ENCODE results near the gene COG5.

DNA sequence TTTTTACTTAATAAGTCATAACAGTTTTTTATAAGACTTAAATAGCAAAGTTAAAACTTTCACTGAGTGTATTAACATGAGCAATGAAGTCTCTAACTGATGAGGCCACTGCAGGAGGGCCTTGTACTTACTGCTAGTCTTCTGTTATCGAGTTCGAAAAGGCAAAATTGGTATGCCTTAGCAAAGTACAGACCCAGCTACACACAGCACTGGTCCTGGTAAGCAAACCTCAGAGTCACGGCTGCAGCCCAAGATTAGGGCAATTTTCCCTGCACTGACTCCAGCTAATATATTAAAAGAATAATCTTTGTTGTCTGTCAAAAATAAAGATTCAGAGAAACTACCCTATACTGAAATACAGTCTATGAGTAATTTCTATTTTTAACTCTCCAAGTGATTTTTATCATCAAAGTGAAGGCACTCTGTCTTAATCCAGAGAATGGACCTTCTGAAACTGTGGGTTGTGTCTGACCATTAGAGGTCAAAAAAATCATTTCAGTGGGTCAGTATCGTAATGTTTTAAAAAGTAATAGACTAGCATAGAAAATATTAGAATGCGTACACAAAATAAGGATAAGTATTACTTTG lies 309.2 kb downstream of the COG5 start:
- TF ChIP-seq, protein P1, sequence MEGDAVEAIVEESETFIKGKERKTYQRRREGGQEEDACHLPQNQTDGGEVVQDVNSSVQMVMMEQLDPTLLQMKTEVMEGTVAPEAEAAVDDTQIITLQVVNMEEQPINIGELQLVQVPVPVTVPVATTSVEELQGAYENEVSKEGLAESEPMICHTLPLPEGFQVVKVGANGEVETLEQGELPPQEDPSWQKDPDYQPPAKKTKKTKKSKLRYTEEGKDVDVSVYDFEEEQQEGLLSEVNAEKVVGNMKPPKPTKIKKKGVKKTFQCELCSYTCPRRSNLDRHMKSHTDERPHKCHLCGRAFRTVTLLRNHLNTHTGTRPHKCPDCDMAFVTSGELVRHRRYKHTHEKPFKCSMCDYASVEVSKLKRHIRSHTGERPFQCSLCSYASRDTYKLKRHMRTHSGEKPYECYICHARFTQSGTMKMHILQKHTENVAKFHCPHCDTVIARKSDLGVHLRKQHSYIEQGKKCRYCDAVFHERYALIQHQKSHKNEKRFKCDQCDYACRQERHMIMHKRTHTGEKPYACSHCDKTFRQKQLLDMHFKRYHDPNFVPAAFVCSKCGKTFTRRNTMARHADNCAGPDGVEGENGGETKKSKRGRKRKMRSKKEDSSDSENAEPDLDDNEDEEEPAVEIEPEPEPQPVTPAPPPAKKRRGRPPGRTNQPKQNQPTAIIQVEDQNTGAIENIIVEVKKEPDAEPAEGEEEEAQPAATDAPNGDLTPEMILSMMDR (conservative IDR thresholded peaks at IDR 0.05; ENCODE audit: low read depth, low read length): no peak
- TF ChIP-seq EZH2 (IDR thresholded peaks at IDR 0.05; ENCODE audit: borderline replicate concordance, low read depth, low read length, poor library complexity, severe bottlenecking): no peak
